ENCODE results near the gene CCNE1. TPM values are rescaled to one million over a fixed set of nuclear protein-coding genes. Genes with fewer than 3 reads are reported as not detected.

The CCNE1 gene
- total RNA-seq, 4 donors from 2014 or later = 1.5 to 5.0 (median 2.9) TPM

DNA sequence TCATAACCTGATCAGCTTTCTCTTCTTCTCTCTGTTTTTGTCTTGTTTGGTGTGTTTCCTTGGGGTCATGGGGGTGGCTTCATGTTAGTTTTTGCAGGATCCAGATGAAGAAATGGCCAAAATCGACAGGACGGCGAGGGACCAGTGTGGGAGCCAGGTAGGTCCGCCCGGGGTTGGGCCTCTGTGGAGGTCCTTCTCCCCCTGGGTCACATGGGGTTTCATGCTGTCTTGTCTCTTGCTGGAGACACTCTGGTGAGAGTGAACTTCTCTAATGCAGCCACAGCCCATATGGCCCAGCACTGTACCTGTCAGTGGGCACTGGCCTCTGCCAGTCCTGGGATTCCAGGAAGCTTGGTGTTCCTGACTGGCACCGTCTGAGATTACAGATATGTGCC, 1.1 kb downstream of the CCNE1 start:
- no peak overlapping the region for H3K27ac ChIP-seq
- ATAC-seq = no peak

DNA sequence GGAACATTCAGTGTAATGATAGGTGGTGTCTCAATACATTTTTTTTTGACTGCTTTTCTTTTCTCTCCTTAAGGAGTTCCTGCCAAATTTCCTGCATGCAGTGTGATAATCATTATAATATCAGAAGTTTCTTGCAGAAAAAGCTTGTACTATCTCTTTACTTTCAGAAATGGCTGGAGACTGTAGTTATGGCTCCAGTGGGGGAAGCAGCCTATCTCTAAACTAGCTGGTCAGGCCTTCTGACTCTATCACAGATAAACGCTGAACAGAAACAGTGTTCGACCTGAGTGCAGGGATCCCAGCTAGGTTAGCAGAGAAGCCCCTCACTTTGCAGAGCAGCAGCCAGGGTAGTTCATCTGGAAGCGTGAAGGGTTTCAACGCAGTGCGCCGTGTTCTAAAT, 1.9 kb downstream of the CCNE1 start:
- Histone ChIP-seq H3K9me3 (no peaks in the 10 kb centered on the region), H3K4me3 (no peak overlapping the region), H3K27ac (no peak overlapping the region), H3K4me1 (peaks cover 0 to 19% (median 4%) of the 10 kb centered on the region in 3 donors), H3K27me3 (no peaks in the 10 kb centered on the region), H3K36me3 (peaks cover 0 to 6% of the 10 kb centered on the region in 2 donors)
- TF ChIP-seq POLR2A (IDR thresholded peaks at IDR 0.05) (no peak), EP300 (IDR thresholded peaks at IDR 0.05) (no peak), POLR2AphosphoS5 (IDR thresholded peaks at IDR 0.05) (no peak)
- TF ChIP-seq, protein P1, sequence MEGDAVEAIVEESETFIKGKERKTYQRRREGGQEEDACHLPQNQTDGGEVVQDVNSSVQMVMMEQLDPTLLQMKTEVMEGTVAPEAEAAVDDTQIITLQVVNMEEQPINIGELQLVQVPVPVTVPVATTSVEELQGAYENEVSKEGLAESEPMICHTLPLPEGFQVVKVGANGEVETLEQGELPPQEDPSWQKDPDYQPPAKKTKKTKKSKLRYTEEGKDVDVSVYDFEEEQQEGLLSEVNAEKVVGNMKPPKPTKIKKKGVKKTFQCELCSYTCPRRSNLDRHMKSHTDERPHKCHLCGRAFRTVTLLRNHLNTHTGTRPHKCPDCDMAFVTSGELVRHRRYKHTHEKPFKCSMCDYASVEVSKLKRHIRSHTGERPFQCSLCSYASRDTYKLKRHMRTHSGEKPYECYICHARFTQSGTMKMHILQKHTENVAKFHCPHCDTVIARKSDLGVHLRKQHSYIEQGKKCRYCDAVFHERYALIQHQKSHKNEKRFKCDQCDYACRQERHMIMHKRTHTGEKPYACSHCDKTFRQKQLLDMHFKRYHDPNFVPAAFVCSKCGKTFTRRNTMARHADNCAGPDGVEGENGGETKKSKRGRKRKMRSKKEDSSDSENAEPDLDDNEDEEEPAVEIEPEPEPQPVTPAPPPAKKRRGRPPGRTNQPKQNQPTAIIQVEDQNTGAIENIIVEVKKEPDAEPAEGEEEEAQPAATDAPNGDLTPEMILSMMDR (IDR thresholded peaks at IDR 0.05) = no peak
- WGBS, 2 donors (ENCODE audit: low coverage in 1 of 2) = 85% methylated on average over 6 of the region's 6 CpGs; no CpG with 5 or more reads in 1 of the 2 donors
- no peak for ATAC-seq

More for the DNA sequence above, 1.1 kb downstream of the CCNE1 start:
- Histone ChIP-seq H3K4me1 (peaks cover 0 to 19% (median 4%) of the 10 kb centered on the region in 3 donors), H3K27me3 (no peaks in the 10 kb centered on the region), H3K36me3 (peaks cover 0 to 6% of the 10 kb centered on the region in 2 donors), H3K9me3 (no peaks in the 10 kb centered on the region), H3K4me3 (peak overlapping the region in 1 of 2 donors; percentile 69)
- TF ChIP-seq POLR2A (IDR thresholded peaks at IDR 0.05) (no peak), EP300 (IDR thresholded peaks at IDR 0.05) (no peak), POLR2AphosphoS5 (IDR thresholded peaks at IDR 0.05) (no peak)
- TF ChIP-seq, protein P1 (IDR thresholded peaks at IDR 0.05) = no peak
- 83 to 100% methylated on average over 1 of the region's 6 CpGs for WGBS, 2 donors (ENCODE audit: low coverage in 1 of 2)

DNA sequence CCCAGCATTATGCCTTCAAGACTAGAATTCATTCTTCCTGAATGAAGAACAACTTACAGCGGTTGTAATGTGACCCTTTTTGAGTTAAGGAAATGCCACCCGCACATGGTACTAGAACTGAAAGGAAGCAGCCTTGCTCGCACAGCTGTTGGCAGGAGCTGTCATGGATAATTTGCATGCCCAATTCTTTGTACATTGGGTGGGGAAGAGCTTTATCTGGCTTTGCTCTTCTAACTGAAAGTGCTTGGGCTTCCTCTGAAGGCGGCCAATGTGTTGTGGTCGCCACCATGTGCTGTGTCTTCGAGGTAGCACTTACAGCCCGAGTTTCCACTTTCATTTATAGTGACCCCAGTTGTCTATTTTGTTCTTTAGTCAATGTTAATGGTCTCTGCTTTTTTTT, 3.4 kb downstream of the CCNE1 start:
- TF ChIP-seq POLR2A (IDR thresholded peaks at IDR 0.05) = no peak
- no peak for TF ChIP-seq POLR2AphosphoS5 (IDR thresholded peaks at IDR 0.05)
- TF ChIP-seq, protein P1 (IDR thresholded peaks at IDR 0.05) = no peak
- TF ChIP-seq EP300 (IDR thresholded peaks at IDR 0.05) = no peak
- no peaks in the 10 kb centered on the region for H3K27me3 ChIP-seq
- H3K9me3 ChIP-seq = no peaks in the 10 kb centered on the region
- no peak overlapping the region for H3K4me3 ChIP-seq
- no peak overlapping the region for H3K27ac ChIP-seq
- H3K4me1 ChIP-seq = peaks cover 0 to 19% (median 4%) of the 10 kb centered on the region in 3 donors
- WGBS, 2 donors (ENCODE audit: low coverage in 1 of 2) = 81 to 86% methylated on average over 4 to 6 of the region's 7 CpGs
- ATAC-seq = no peak
- peaks cover 0 to 6% of the 10 kb centered on the region in 2 donors for H3K36me3 ChIP-seq

DNA sequence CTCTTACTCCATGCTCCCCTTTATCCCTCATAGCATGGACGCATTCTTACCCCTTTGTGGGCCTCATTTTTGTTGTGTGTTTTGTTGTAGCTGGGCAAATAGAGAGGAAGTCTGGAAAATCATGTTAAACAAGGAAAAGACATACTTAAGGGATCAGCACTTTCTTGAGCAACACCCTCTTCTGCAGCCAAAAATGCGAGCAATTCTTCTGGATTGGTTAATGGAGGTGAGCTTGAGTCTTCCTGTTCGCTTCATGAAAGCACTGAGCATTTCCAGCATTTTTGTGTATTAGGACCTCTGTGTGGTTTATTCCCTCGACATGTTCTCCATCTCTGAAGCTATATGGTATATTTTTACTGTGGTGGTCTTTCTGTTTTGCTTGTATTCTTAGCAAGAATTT, 5.5 kb downstream of the CCNE1 start:
- TF ChIP-seq, protein P1 (IDR thresholded peaks at IDR 0.05) = no peak
- TF ChIP-seq POLR2AphosphoS5 (IDR thresholded peaks at IDR 0.05) = no peak
- TF ChIP-seq EP300 (IDR thresholded peaks at IDR 0.05) = no peak
- no peak for TF ChIP-seq POLR2A (IDR thresholded peaks at IDR 0.05)
- no peaks in the 10 kb centered on the region for H3K27me3 ChIP-seq
- ATAC-seq = no peak
- H3K27ac ChIP-seq = no peak overlapping the region
- H3K4me1 ChIP-seq = peaks cover 0 to 7% (median 4%) of the 10 kb centered on the region in 3 donors
- 86 to 92% methylated on average over 3 to 4 of the region's 4 CpGs for WGBS, 2 donors (ENCODE audit: low coverage in 1 of 2)
- H3K36me3 ChIP-seq = peaks cover 0 to 14% of the 10 kb centered on the region in 2 donors
- H3K4me3 ChIP-seq = no peak overlapping the region
- H3K9me3 ChIP-seq = no peaks in the 10 kb centered on the region

DNA sequence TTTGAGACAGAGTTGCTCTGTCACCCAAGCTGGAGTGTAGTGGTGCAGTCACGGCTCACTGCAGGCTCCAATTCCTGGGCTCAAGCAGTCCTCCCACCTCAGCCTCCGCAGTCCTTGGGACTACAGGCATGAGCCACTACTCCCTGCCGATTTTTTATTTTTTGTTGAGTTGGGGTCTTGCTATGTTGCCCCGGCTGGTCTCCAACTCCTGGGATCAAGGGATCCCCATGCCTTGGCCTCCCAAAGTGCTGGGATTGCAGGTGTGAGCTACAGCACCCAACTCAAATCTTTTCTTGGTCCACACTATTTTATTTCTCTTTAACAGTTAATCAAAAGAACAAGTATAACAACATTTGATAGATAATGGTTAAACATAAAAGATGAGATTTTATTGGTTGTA, 7.5 kb downstream of the CCNE1 start:
- TF ChIP-seq POLR2A (IDR thresholded peaks at IDR 0.05) = no peak
- TF ChIP-seq, protein P1 (IDR thresholded peaks at IDR 0.05) = no peak
- TF ChIP-seq POLR2AphosphoS5 (IDR thresholded peaks at IDR 0.05) = no peak
- no peak for TF ChIP-seq EP300 (IDR thresholded peaks at IDR 0.05)
- peaks cover 0 to 32% of the 10 kb centered on the region in 2 donors for H3K36me3 ChIP-seq
- no peak overlapping the region for H3K4me3 ChIP-seq
- H3K27ac ChIP-seq = no peak overlapping the region
- no peaks in the 10 kb centered on the region for H3K9me3 ChIP-seq
- WGBS, 2 donors (ENCODE audit: low coverage in 1 of 2) = 100% methylated on average over 3 to 4 of the region's 4 CpGs
- no peaks in the 10 kb centered on the region for H3K27me3 ChIP-seq
- no peaks in the 10 kb centered on the region for H3K4me1 ChIP-seq
- no peak for ATAC-seq

Measured in gastroesophageal sphincter (tissue), 4 donors.